ENCODE measurements around the gene RPRD1B. TPM values are rescaled to one million over a fixed set of nuclear protein-coding genes. Genes with fewer than 3 reads are reported as not detected.

The RPRD1B gene
- total and polyA plus RNA-seq, 4 donors = 5.8 to 34.3 (median 29.4) TPM

GRCh38 chr20:37991157-37991866, 42.2 kb upstream of the RPRD1B start:
- WGBS = 86% methylated on average over 4 of the region's 4 CpGs
- H3K4me3 ChIP-seq (ENCODE audit: low read depth in 1 of 3, low read length in 3 of 3) = no peak overlapping the region
- peaks cover 6 to 22% (median 14%) of the 10 kb centered on the region in 4 donors for H3K36me3 ChIP-seq (ENCODE audit: control insufficient read depth in 4 of 4, insufficient read depth in 3 of 4, low read depth in 1 of 4, low read length in 3 of 4)
- no peak for TF ChIP-seq ZBTB33 (IDR thresholded peaks at IDR 0.05)
- no peak for TF ChIP-seq JUND (IDR thresholded peaks at IDR 0.05)
- no peak for TF ChIP-seq YY1 (IDR thresholded peaks at IDR 0.05)
- TF ChIP-seq RXRA (IDR thresholded peaks at IDR 0.05) = no peak
- TF ChIP-seq CTCF (IDR thresholded peaks at IDR 0.05; ENCODE audit: low read depth, low read length, missing input control) = no peak
- no peak for TF ChIP-seq SP1 (IDR thresholded peaks at IDR 0.05)
- no peak for TF ChIP-seq NR2F2 (IDR thresholded peaks at IDR 0.05)
- no peak for TF ChIP-seq HNF4G (IDR thresholded peaks at IDR 0.05)
- H3K4me1 ChIP-seq (ENCODE audit: control insufficient read depth in 4 of 4, insufficient read depth in 4 of 4, low read length in 3 of 4) = peaks cover 8 to 54% (median 35%) of the 10 kb centered on the region in 4 donors
- no peaks in the 10 kb centered on the region for H3K27me3 ChIP-seq (ENCODE audit: control insufficient read depth in 4 of 4, insufficient read depth in 4 of 4, low read length in 3 of 4)
- H3K27ac ChIP-seq (ENCODE audit: low read depth in 1 of 2, low read length in 2 of 2) = no peak overlapping the region
- peak overlapping the region in 1 of 2 donors; percentile 12 for H3K9ac ChIP-seq (ENCODE audit: low read depth in 1 of 2, low read length in 2 of 2)
- no peaks in the 10 kb centered on the region for H3K9me3 ChIP-seq (ENCODE audit: control insufficient read depth in 4 of 4, low read length in 3 of 4)
- peak; percentile 19 for DNase-seq (ENCODE audit: low spot score)

GRCh38 chr20:37991908-37992307, 41.6 kb upstream of the RPRD1B start:
- Histone ChIP-seq H3K4me3 (ENCODE audit: low read depth in 1 of 3, low read length in 3 of 3) (no peak overlapping the region), H3K27me3 (ENCODE audit: control insufficient read depth in 4 of 4, insufficient read depth in 4 of 4, low read length in 3 of 4) (no peaks in the 10 kb centered on the region), H3K36me3 (ENCODE audit: control insufficient read depth in 4 of 4, insufficient read depth in 3 of 4, low read depth in 1 of 4, low read length in 3 of 4) (peaks cover 6 to 28% (median 18%) of the 10 kb centered on the region in 4 donors), H3K9ac (ENCODE audit: low read depth in 1 of 2, low read length in 2 of 2) (no peak overlapping the region), H3K9me3 (ENCODE audit: control insufficient read depth in 4 of 4, low read length in 3 of 4) (no peaks in the 10 kb centered on the region), H3K4me1 (ENCODE audit: control insufficient read depth in 4 of 4, insufficient read depth in 4 of 4, low read length in 3 of 4) (peaks cover 8 to 48% (median 29%) of the 10 kb centered on the region in 4 donors), H3K27ac (ENCODE audit: low read depth in 1 of 2, low read length in 2 of 2) (no peak overlapping the region)
- 96% methylated on average over 4 of the region's 4 CpGs for WGBS
- no peak for DNase-seq (ENCODE audit: low spot score)
- TF ChIP-seq RAD21 (IDR thresholded peaks at IDR 0.05) (no peak), ZBTB33 (IDR thresholded peaks at IDR 0.05) (no peak), GABPA (IDR thresholded peaks at IDR 0.05 in 1 of 2, conservative IDR thresholded peaks at IDR 0.05 in 1 of 2) (no peak), RXRA (IDR thresholded peaks at IDR 0.05) (no peak), JUND (IDR thresholded peaks at IDR 0.05) (no peak), YY1 (IDR thresholded peaks at IDR 0.05) (no peak), FOXA2 (IDR thresholded peaks at IDR 0.05) (no peak), MAX (IDR thresholded peaks at IDR 0.05) (no peak), FOXA1 (IDR thresholded peaks at IDR 0.05) (no peak), NR2F2 (IDR thresholded peaks at IDR 0.05) (no peak), SP1 (IDR thresholded peaks at IDR 0.05) (no peak), HNF4A (conservative IDR thresholded peaks at IDR 0.05) (no peak), CTCF (IDR thresholded peaks at IDR 0.05; ENCODE audit: low read depth, low read length, missing input control) (no peak), TAF1 (conservative IDR thresholded peaks at IDR 0.05) (no peak)
